Measurements from ENCODE around the gene GRM7.

- no peak for TF ChIP-seq CTCF (IDR thresholded peaks at IDR 0.05)
- TF ChIP-seq POLR2A (IDR thresholded peaks at IDR 0.05), result no peak
Measured at GRCh38 chr3:7275396-7275795, 414.5 kb downstream of the GRM7 start.

All from adrenal gland (tissue), 5 donors.